NOMO-1 (cell line): ENCODE data around the gene DCP1B.

ENCODE experiments used
- DNase-seq, 2 experiments: peaks; one replicate each; lab custom pipeline; 2025; ENCODE audit not compliant: unreplicated experiment in 2 of 2; lab: John Stamatoyannopoulos, UW

DCP1B gene

GRCh38 chr12:2018391-2018790 is 14.1 kb upstream of the DCP1B start:
- DNase-seq, result no peak

- DNase-seq, result no peak
These were observed 13.5 kb upstream of the DCP1B start for GRCh38 chr12:2017546-2018337.

- peak in 1 of 2 experiments; percentile 4 for DNase-seq
These were observed 12.7 kb upstream of the DCP1B start for GRCh38 chr12:2016862-2017545.

GRCh38 chr12:2014231-2014630 is 10.0 kb upstream of the DCP1B start:
- no peak for DNase-seq

GRCh38 chr12:2013527-2014223 is 9.4 kb upstream of the DCP1B start:
- no peak for DNase-seq

GRCh38 chr12:2013086-2013485 is 8.8 kb upstream of the DCP1B start:
- no peak for DNase-seq

- no peak for DNase-seq
These were observed 7.7 kb upstream of the DCP1B start for GRCh38 chr12:2011643-2012607.

- DNase-seq, result no peak
These were observed 5.4 kb upstream of the DCP1B start for GRCh38 chr12:2009623-2010022.

GRCh38 chr12:2008677-2009076 is 4.4 kb upstream of the DCP1B start:
- DNase-seq, result no peak

- peak in 1 of 2 experiments; percentile 22 for DNase-seq
These were observed 563 bp downstream of the DCP1B start for GRCh38 chr12:2003676-2004112.

- peak; percentile 37 to 80 for DNase-seq
These were observed 8.9 kb downstream of the DCP1B start for GRCh38 chr12:1995205-1995896.

- DNase-seq, result no peak
These were observed 9.7 kb downstream of the DCP1B start for GRCh38 chr12:1994429-1995143.

GRCh38 chr12:1993871-1994371 is 10.3 kb downstream of the DCP1B start:
- DNase-seq, result peak; percentile 18 to 66

GRCh38 chr12:1993341-1993740 is 10.9 kb downstream of the DCP1B start:
- peak; percentile 13 to 35 for DNase-seq

GRCh38 chr12:1992732-1993131 is 11.5 kb downstream of the DCP1B start:
- DNase-seq, result no peak

- DNase-seq, result no peak
These were observed 15.1 kb downstream of the DCP1B start for GRCh38 chr12:1989111-1989510.

- no peak for DNase-seq
These were observed 19.5 kb downstream of the DCP1B start for GRCh38 chr12:1984759-1985158.

- DNase-seq, result no peak
These were observed 24.0 kb downstream of the DCP1B start for GRCh38 chr12:1980282-1980681.
